Urinary bladder (tissue), 4 donors: ENCODE data around the gene DIP2B. TPM values are rescaled to one million over a fixed set of nuclear protein-coding genes. Genes with fewer than 3 reads are reported as not detected.
A peak's percentile ranks its signal among the peaks of the same experiment; 100 is the strongest.

Experiments
- DNase-seq: peaks from one replicate; pipeline ENCODE4 v3.0.0-alpha.2; 2015; ENCODE audit errors: extremely low spot score
- H3K27ac ChIP-seq: one replicate; pipeline ENCODE4 v1.5.1; 2013; ENCODE audit warnings: low read depth, mild to moderate bottlenecking, moderate library complexity
- H3K36me3 ChIP-seq: one replicate; pipeline ENCODE4 v1.6.1; 2013; ENCODE audit warnings: mild to moderate bottlenecking, moderate library complexity; ENCODE audit not compliant: insufficient read depth
- H3K4me1 ChIP-seq: one replicate; pipeline ENCODE4 v1.6.1; 2013; ENCODE audit warnings: mild to moderate bottlenecking, moderate library complexity; ENCODE audit not compliant: insufficient read depth
- H3K4me3 ChIP-seq: one replicate; pipeline ENCODE4 v1.5.1; 2013; ENCODE audit warnings: low read depth, low read length
- WGBS: extraction: QIAGEN DNeasy Blood & Tissue Kit; methylation state at CpG from one replicate; pipeline ENCODE4 v1.1.7; 2013; 5-methylcytosine and 5-hydroxymethylcytosine counted together
- polyA plus RNA-seq: library from polyadenylated mRNA; stranded (reverse); fragments of 200-250 nt; gene quantifications from one replicate; pipeline ENCODE4 v1.2.3, GENCODE V29; 2013
- total RNA-seq: library from RNA; depleted of rRNA; stranded (reverse); fragments of >200 nt; gene quantifications from one replicate; pipeline ENCODE4 v1.2.3, GENCODE V29; 2014
- donor health status: healthy with polysubstance abuse.
- donor health status: healthy.

The DIP2B gene
- total and polyA plus RNA-seq, 2 donors = 7.2 to 48.6 TPM

DNA sequence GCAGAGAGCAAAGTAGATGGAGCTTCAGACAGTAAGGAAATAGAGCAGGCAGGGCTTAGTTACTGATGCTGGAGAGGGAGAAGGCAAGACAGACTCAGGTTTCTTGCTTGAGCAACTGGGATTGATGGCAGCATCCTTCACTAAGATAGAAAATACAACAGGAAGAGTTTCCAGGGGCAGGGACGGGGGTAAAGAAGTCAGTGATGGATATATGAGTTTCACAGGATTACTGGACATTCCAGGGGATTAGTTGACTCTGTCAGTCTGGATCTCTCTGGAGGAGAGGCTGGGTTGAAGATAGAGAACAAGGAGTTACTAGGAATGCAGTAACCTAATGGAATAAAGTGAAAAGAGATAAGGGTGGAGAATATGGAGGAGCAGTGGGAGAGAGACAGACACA lies 184.7 kb downstream of the DIP2B start:
- WGBS = 47% methylated on average over 1 of the region's 1 CpG
- H3K36me3 ChIP-seq = peaks cover 3% of the 10 kb centered on the region
- H3K27ac ChIP-seq = no peak overlapping the region
- no peak for DNase-seq
- H3K4me3 ChIP-seq = no peak overlapping the region
- no peaks in the 10 kb centered on the region for H3K4me1 ChIP-seq

- H3K36me3 ChIP-seq = peaks cover 5% of the 10 kb centered on the region
- no peak overlapping the region for H3K4me3 ChIP-seq
- DNase-seq = peak; percentile 6
- H3K27ac ChIP-seq = no peak overlapping the region
- WGBS = 55% methylated on average over 3 of the region's 3 CpGs
- H3K4me1 ChIP-seq = no peaks in the 10 kb centered on the region
Measured at GRCh38 chr12:50690925-50691324, 186.1 kb downstream of the DIP2B start.

DNA sequence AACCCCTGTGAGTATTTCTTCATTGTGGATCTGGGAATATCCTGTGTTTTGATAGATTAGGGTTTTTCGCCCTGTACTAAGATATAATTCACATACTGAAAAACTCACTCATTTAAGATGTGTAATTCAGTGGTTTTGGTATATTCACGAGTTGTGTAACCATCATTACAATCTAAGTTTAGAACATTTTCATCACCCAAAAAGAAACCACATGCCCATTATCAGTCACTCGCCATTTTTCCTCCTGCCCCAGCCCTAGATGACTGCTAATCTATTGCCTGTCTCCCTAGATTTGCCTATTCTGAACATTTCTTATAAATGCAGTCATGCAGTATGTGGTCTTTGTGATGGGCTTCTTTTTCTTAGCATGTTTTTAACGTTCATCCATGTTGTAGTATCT lies 191.2 kb downstream of the DIP2B start:
- H3K27ac ChIP-seq = no peak overlapping the region
- H3K4me1 ChIP-seq = no peaks in the 10 kb centered on the region
- peaks cover 5% of the 10 kb centered on the region for H3K36me3 ChIP-seq
- H3K4me3 ChIP-seq = no peak overlapping the region
- DNase-seq = no peak
- WGBS = 79% methylated on average over 4 of the region's 4 CpGs

DNA sequence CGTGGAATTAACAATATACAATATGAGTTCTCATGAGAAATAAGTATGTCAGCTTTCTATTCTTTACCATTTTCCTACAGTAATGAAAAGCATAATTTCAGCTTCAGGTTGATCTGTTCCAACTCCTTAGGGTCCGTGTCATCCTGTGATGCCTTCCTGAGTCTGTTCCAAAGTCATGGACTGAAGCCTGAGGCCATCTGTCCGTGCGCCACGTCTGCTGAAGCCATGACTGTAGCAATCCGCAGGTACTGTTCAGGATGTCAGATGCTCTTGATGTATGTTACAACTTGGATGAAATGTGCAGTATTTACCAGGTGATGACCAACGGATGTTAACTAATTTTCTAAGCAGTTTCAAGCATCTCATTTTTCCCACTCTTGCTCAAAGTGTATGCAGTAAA lies 192.1 kb downstream of the DIP2B start:
- Histone ChIP-seq H3K36me3 (peaks cover 5% of the 10 kb centered on the region), H3K27ac (no peak overlapping the region), H3K4me1 (no peaks in the 10 kb centered on the region), H3K4me3 (no peak overlapping the region)
- 92% methylated on average over 7 of the region's 7 CpGs for WGBS
- no peak for DNase-seq

DNA sequence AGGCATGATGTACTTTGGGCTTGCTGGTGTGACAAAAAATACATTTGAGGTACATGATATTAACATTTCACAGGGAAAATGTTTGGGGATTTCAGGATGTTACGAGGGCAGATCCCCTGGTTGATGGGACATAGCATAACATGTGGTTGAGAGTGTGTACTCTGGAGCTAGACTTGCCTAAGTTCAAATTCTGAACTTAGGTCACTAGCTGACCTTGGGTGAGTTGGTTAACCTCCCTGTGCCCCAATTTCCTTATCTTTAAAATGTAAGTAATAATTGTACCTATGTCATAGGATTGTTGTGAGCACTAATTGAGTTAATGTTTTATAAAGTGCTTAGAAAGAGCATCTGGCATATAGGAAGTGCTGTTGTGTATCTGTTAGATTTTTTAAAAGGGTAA lies 194.4 kb downstream of the DIP2B start:
- peaks cover 3% of the 10 kb centered on the region for H3K36me3 ChIP-seq
- H3K4me3 ChIP-seq = no peak overlapping the region
- no peak for DNase-seq
- H3K27ac ChIP-seq = no peak overlapping the region
- H3K4me1 ChIP-seq = no peaks in the 10 kb centered on the region
- WGBS = 99% methylated on average over 1 of the region's 1 CpG

GRCh38 chr12:50699940-50700339 lies 195.2 kb downstream of the DIP2B start:
- Histone ChIP-seq H3K4me1 (no peaks in the 10 kb centered on the region), H3K4me3 (no peak overlapping the region), H3K27ac (no peak overlapping the region), H3K36me3 (peaks cover 3% of the 10 kb centered on the region)
- 88% methylated on average over 6 of the region's 6 CpGs for WGBS
- DNase-seq = no peak

GRCh38 chr12:50706606-50707005 lies 201.8 kb downstream of the DIP2B start:
- Histone ChIP-seq H3K4me3 (no peak overlapping the region), H3K27ac (no peak overlapping the region), H3K4me1 (no peaks in the 10 kb centered on the region), H3K36me3 (peaks cover 4% of the 10 kb centered on the region)
- no peak for DNase-seq

GRCh38 chr12:50707396-50707795 lies 202.6 kb downstream of the DIP2B start:
- Histone ChIP-seq H3K36me3 (peaks cover 4% of the 10 kb centered on the region), H3K4me3 (no peak overlapping the region), H3K4me1 (no peaks in the 10 kb centered on the region), H3K27ac (no peak overlapping the region)
- 96% methylated on average over 7 of the region's 7 CpGs for WGBS
- DNase-seq = no peak

DNA sequence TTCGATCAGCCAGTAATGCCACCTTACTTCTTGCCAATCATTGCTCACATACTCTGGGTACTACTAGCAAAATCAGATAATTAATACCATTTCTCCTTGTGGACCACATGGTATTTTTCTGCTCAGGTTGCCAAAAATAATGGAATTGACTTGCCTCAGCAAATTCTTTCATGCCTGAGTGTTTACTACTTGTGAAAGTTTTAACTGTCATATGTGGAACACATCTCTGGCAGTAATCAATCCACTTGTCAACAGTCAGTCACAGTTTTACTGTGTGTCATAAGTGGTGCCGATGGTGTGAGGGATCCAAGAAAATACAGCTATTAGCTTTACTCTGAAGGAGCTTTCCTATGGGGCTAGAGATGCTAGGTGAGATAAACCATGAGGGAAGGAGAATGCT lies 203.8 kb downstream of the DIP2B start:
- Histone ChIP-seq H3K36me3 (peaks cover 4% of the 10 kb centered on the region), H3K27ac (no peak overlapping the region), H3K4me3 (no peak overlapping the region), H3K4me1 (no peaks in the 10 kb centered on the region)
- WGBS = 96% methylated on average over 2 of the region's 2 CpGs
- no peak for DNase-seq

GRCh38 chr12:50711121-50711520 lies 206.3 kb downstream of the DIP2B start:
- Histone ChIP-seq H3K27ac (no peak overlapping the region), H3K4me1 (no peaks in the 10 kb centered on the region), H3K4me3 (no peak overlapping the region), H3K36me3 (peaks cover 5% of the 10 kb centered on the region)
- 85% methylated on average over 6 of the region's 6 CpGs for WGBS
- DNase-seq = no peak

GRCh38 chr12:50715174-50715573 lies 210.4 kb downstream of the DIP2B start:
- no peak for DNase-seq
- Histone ChIP-seq H3K4me3 (no peak overlapping the region), H3K36me3 (peaks cover 9% of the 10 kb centered on the region), H3K4me1 (no peaks in the 10 kb centered on the region), H3K27ac (no peak overlapping the region)
- WGBS = 62% methylated on average over 2 of the region's 2 CpGs

DNA sequence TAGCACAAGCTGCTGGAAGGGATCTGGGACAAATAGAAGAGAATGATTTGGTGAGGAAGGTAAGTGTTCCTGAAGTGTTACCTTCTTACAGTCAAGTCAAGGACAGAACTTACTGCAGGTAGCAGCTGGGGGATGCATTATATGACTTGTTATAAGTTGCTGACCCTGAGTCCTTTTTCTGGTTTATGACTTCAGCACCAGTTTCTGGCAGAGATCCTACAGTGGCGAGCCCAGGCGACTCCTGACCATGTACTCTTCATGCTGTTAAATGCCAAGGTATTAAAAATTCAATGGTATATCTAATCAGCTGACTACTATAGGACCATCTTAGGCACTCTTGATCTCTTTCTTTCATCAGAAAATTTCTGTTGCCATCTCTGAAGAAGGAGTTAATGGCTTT lies 214.0 kb downstream of the DIP2B start:
- H3K36me3 ChIP-seq = peaks cover 9% of the 10 kb centered on the region
- no peak overlapping the region for H3K27ac ChIP-seq
- 94% methylated on average over 2 of the region's 2 CpGs for WGBS
- no peak overlapping the region for H3K4me3 ChIP-seq
- no peak for DNase-seq
- H3K4me1 ChIP-seq = no peaks in the 10 kb centered on the region

- Histone ChIP-seq H3K4me1 (no peaks in the 10 kb centered on the region), H3K4me3 (no peak overlapping the region), H3K27ac (no peak overlapping the region), H3K36me3 (peaks cover 4% of the 10 kb centered on the region)
- DNase-seq = no peak
- WGBS = 93% methylated on average over 3 of the region's 3 CpGs
Measured at GRCh38 chr12:50720085-50720484, 215.3 kb downstream of the DIP2B start.

- no peaks in the 10 kb centered on the region for H3K4me1 ChIP-seq
- no peak for DNase-seq
- H3K27ac ChIP-seq = no peak overlapping the region
- H3K36me3 ChIP-seq = peaks cover 3% of the 10 kb centered on the region
- WGBS = 82% methylated on average over 5 of the region's 5 CpGs
- no peak overlapping the region for H3K4me3 ChIP-seq
Measured at GRCh38 chr12:50720501-50720900, 215.7 kb downstream of the DIP2B start.

GRCh38 chr12:50723865-50724264 lies 219.1 kb downstream of the DIP2B start:
- WGBS = 19% methylated on average over 1 of the region's 1 CpG
- Histone ChIP-seq H3K4me1 (no peaks in the 10 kb centered on the region), H3K4me3 (no peak overlapping the region), H3K27ac (no peak overlapping the region), H3K36me3 (no peaks in the 10 kb centered on the region)
- DNase-seq = no peak
